NCI-H510A (cell line): ENCODE measurements around the gene GAS2L3.

Experiments used
- DNase-seq: peaks from one replicate; lab custom pipeline; 2025; lab: John Stamatoyannopoulos, UW

Gene GAS2L3

GRCh38 chr12:100661300-100661951, 87.9 kb downstream of the GAS2L3 start:
- DNase-seq = no peak

GRCh38 chr12:100666588-100666987, 93.1 kb downstream of the GAS2L3 start:
- DNase-seq = no peak

- DNase-seq = peak; percentile 8
Measured at GRCh38 chr12:100668945-100669536, 95.6 kb downstream of the GAS2L3 start.

GRCh38 chr12:100669922-100670321, 96.4 kb downstream of the GAS2L3 start:
- no peak for DNase-seq

GRCh38 chr12:100671396-100672074, 98.1 kb downstream of the GAS2L3 start:
- no peak for DNase-seq

GRCh38 chr12:100672075-100672592, 98.7 kb downstream of the GAS2L3 start:
- no peak for DNase-seq

- DNase-seq = no peak
Measured at GRCh38 chr12:100674036-100674888, 100.8 kb downstream of the GAS2L3 start.
